Endothelial cell (in vitro differentiated cells): ENCODE measurements around the gene TTC36. TPM values are rescaled to one million over a fixed set of nuclear protein-coding genes. Genes with fewer than 3 reads are reported as not detected.
A peak's percentile ranks its signal among the peaks of the same experiment; 100 is the strongest.

Experiments
- DNase-seq: peaks from one replicate; pipeline ENCODE4 v3.0.0; 2021; ENCODE audit warnings: low spot score
- H3K27ac Mint-ChIP-seq: one replicate; pipeline ENCODE4 v1.8.0; 2021; ENCODE audit warnings: mixed read lengths, inconsistent platforms; ENCODE audit not compliant: unreplicated experiment
- H3K27me3 Mint-ChIP-seq: one replicate; pipeline ENCODE4 v1.8.0; 2021; ENCODE audit warnings: mild to moderate bottlenecking, moderate library complexity, mixed read lengths, inconsistent platforms; ENCODE audit not compliant: unreplicated experiment
- H3K36me3 Mint-ChIP-seq: one replicate; pipeline ENCODE4 v1.8.0; 2021; ENCODE audit warnings: mild to moderate bottlenecking, low read depth, mixed read lengths, inconsistent platforms; ENCODE audit not compliant: unreplicated experiment
- H3K4me1 Mint-ChIP-seq: one replicate; pipeline ENCODE4 v1.8.0; 2021; ENCODE audit warnings: mild to moderate bottlenecking, mixed read lengths, inconsistent platforms; ENCODE audit not compliant: unreplicated experiment
- H3K4me3 Mint-ChIP-seq: one replicate; pipeline ENCODE4 v1.8.0; 2021; ENCODE audit warnings: mild to moderate bottlenecking, mixed read lengths, inconsistent platforms; ENCODE audit not compliant: unreplicated experiment
- H3K9me3 Mint-ChIP-seq: one replicate; pipeline ENCODE4 v1.8.0; 2021; ENCODE audit warnings: mixed read lengths, inconsistent platforms; ENCODE audit not compliant: unreplicated experiment
- CTCF ChIP-seq: fragments of 200-600 bp; sonication (generic); IDR thresholded peaks from one replicate; pipeline ENCODE4 v1.5.0; 2021; ENCODE audit warnings: antibody characterized with exemption; ENCODE audit not compliant: unreplicated experiment
- total RNA-seq: library from RNA; stranded (reverse); fragmentation: NEBNext Ultra II Directional; extraction: Animal tissue kit (Norgen Biotek cat#: 25700); gene quantifications from one replicate; pipeline ENCODE4 v1.2.1, GENCODE V29; 2021; ENCODE audit not compliant: unreplicated experiment

Gene TTC36
- total RNA-seq, 1 donor from 2014 or later: 0.56 TPM

- Mint-ChIP-seq H3K27me3 (peaks cover 30% of the 10 kb centered on the region), H3K4me3 (peak within 1 kb of the TSS; percentile 98), H3K9me3 (no peaks in the 10 kb centered on the region), H3K4me1 (peaks cover 15% of the 10 kb centered on the region), H3K27ac (no peak within 1 kb of the TSS), H3K36me3 (peaks cover 5% of the 10 kb centered on the region)
- no peak for TF ChIP-seq CTCF
- DNase-seq: peak; percentile 70
Observed at GRCh38 chr11:118530683-118531596, 3.7 kb downstream of the TTC36 start, which contains the start of gene TMEM25. TSS of gene TMEM25 (plus strand) at chr11:118531192. CDS start at chr11:118531802, 610 bp downstream.

GRCh38 chr11:118531597-118532084 lies 4.4 kb downstream of the TTC36 start:
- no peaks in the 10 kb centered on the region for H3K9me3 Mint-ChIP-seq
- H3K4me1 Mint-ChIP-seq: peaks cover 15% of the 10 kb centered on the region
- peaks cover 30% of the 10 kb centered on the region for H3K27me3 Mint-ChIP-seq
- peak overlapping the region; percentile 98 for H3K4me3 Mint-ChIP-seq
- no peak for DNase-seq
- H3K36me3 Mint-ChIP-seq: peaks cover 5% of the 10 kb centered on the region
- TF ChIP-seq CTCF: no peak
- H3K27ac Mint-ChIP-seq: no peak overlapping the region

- peaks cover 5% of the 10 kb centered on the region for H3K36me3 Mint-ChIP-seq
- no peak overlapping the region for H3K27ac Mint-ChIP-seq
- H3K27me3 Mint-ChIP-seq: peaks cover 30% of the 10 kb centered on the region
- H3K4me1 Mint-ChIP-seq: peaks cover 15% of the 10 kb centered on the region
- H3K9me3 Mint-ChIP-seq: no peaks in the 10 kb centered on the region
- no peak for TF ChIP-seq CTCF
- H3K4me3 Mint-ChIP-seq: peak overlapping the region; percentile 98
- DNase-seq: no peak
Observed at GRCh38 chr11:118532091-118532490, 4.8 kb downstream of the TTC36 start.

GRCh38 chr11:118532852-118533768 lies 5.8 kb downstream of the TTC36 start:
- DNase-seq: no peak
- H3K36me3 Mint-ChIP-seq: peaks cover 5% of the 10 kb centered on the region
- H3K9me3 Mint-ChIP-seq: no peaks in the 10 kb centered on the region
- H3K4me3 Mint-ChIP-seq: no peak overlapping the region
- H3K4me1 Mint-ChIP-seq: peaks cover 15% of the 10 kb centered on the region
- H3K27ac Mint-ChIP-seq: no peak overlapping the region
- peaks cover 24% of the 10 kb centered on the region for H3K27me3 Mint-ChIP-seq
- no peak for TF ChIP-seq CTCF
